Endothelial cell of umbilical vein (primary cell): ENCODE data around the gene VTI1A. TPM values are rescaled to one million over a fixed set of nuclear protein-coding genes. Genes with fewer than 3 reads are reported as not detected.

Experiments used
- BruUV-seq: library from RNA; stranded (reverse); fragments of 400-500 nt; replicated peaks from 2 replicates; lab custom pipeline; 2021; lab: Mats Ljungman, UMichigan
- CTCF ChIA-PET: fragments of 300-600, 350-600 bp; sonication (Branson Sonifier 250); formaldehyde crosslinking; loops from one replicate; lab custom pipeline; 2021; ENCODE audit warnings: antibody characterized with exemption, inconsistent platforms; lab: Charles Lee
- POLR2A ChIA-PET: fragments of 300-600, 350-600 bp; sonication (Branson Sonifier 250); formaldehyde crosslinking; loops from one replicate; lab custom pipeline; 2021; ENCODE audit warnings: antibody characterized with exemption, inconsistent platforms; lab: Charles Lee
- DNase-seq: peaks from one replicate; pipeline ENCODE4 v3.0.0-alpha.2; 2011; ENCODE audit warnings: low read depth, low spot score
- FAIRE-seq: peaks from 2 replicates; lab custom pipeline; 2011; peaks lifted over from hg19 to GRCh38; lab: Jason Lieb, UNC
- H2AFZ ChIP-seq: 2 replicates; pipeline ENCODE4 v1.6.0; 2012; ENCODE audit warnings: low read depth, low read length, control low read depth, inconsistent platforms
- H3K27ac ChIP-seq: 2 replicates; pipeline ENCODE4 v1.5.1; 2011; ENCODE audit warnings: low read depth, mild to moderate bottlenecking, control low read depth, low read length, moderate library complexity; ENCODE audit not compliant: insufficient read depth
- H3K27me3 ChIP-seq, 2 experiments: 2 replicates each; pipeline versions ENCODE4 v1.6.0 to v1.6.1; 2011; ENCODE audit warnings: low read length in 2 of 2, mixed read lengths in 1 of 2; ENCODE audit not compliant: control insufficient read depth in 2 of 2, insufficient read depth in 2 of 2
- H3K36me3 ChIP-seq, 2 experiments: 2 replicates in 1 of 2; 3 replicates in 1 of 2; pipeline ENCODE4 v1.5.1; 2011; ENCODE audit warnings: low read length in 2 of 2, mild to moderate bottlenecking in 1 of 2, moderate library complexity in 1 of 2; ENCODE audit not compliant: control insufficient read depth in 2 of 2, insufficient read depth in 2 of 2; ENCODE audit errors: extremely low read depth in 1 of 2
- H3K4me1 ChIP-seq: 3 replicates; pipeline ENCODE4 v1.5.1; 2011; ENCODE audit warnings: mild to moderate bottlenecking, low read length; ENCODE audit not compliant: control insufficient read depth, insufficient read depth; ENCODE audit errors: extremely low read depth
- H3K4me2 ChIP-seq: 2 replicates; pipeline ENCODE4 v1.6.1; 2011; ENCODE audit warnings: low read length, control low read depth, mixed read lengths; ENCODE audit not compliant: insufficient read depth
- H3K4me3 ChIP-seq, 3 experiments: fragments of 200-600 bp in 1 of 3; sonication (generic), shearing (Covaris generic) in 1 of 3; replicated peaks in 1 of 3; 2 replicates each; pipeline ENCODE4 v1.5.1; 2011 to 2016; ENCODE audit warnings: control low read depth in 3 of 3, low read length in 3 of 3, mild to moderate bottlenecking in 2 of 3, inconsistent platforms in 1 of 3, low read depth in 1 of 3, moderate library complexity in 1 of 3; ENCODE audit not compliant: insufficient read depth in 1 of 3
- H3K79me2 ChIP-seq: 2 replicates; pipeline ENCODE4 v1.6.0; 2012; ENCODE audit warnings: low read length, inconsistent platforms; ENCODE audit not compliant: control insufficient read depth, insufficient read depth
- H3K9ac ChIP-seq: replicated peaks from 2 replicates; pipeline ENCODE3; 2011; ENCODE audit warnings: low read length, control low read depth; ENCODE audit not compliant: insufficient read depth; ENCODE audit errors: extremely low read depth
- H3K9me1 ChIP-seq: replicated peaks from 3 replicates; pipeline ENCODE4 v1.6.0; 2011; ENCODE audit warnings: mild to moderate bottlenecking, low read length; ENCODE audit not compliant: control insufficient read depth, insufficient read depth; ENCODE audit errors: extremely low read depth
- H3K9me3 ChIP-seq: replicated peaks from 2 replicates; pipeline ENCODE4 v1.5.1; 2012; ENCODE audit warnings: low read length, inconsistent platforms; ENCODE audit not compliant: control insufficient read depth, insufficient read depth
- H4K20me1 ChIP-seq: replicated peaks from 2 replicates; pipeline ENCODE3; 2011; ENCODE audit warnings: mild to moderate bottlenecking, low read length; ENCODE audit not compliant: control insufficient read depth, insufficient read depth; ENCODE audit errors: extremely low read depth
- EZH2 ChIP-seq: IDR thresholded peaks from 2 replicates; pipeline ENCODE4 v1.6.1; 2012; ENCODE audit warnings: borderline replicate concordance, low read depth, mild to moderate bottlenecking, moderate library complexity, low read length, inconsistent platforms; ENCODE audit not compliant: severe bottlenecking
- FOS ChIP-seq: IDR thresholded peaks from 2 replicates; pipeline ENCODE4 v1.6.1; 2011; ENCODE audit warnings: mild to moderate bottlenecking, low read length, moderate library complexity, borderline replicate concordance; ENCODE audit not compliant: insufficient read depth
- GATA2 ChIP-seq: IDR thresholded peaks from 2 replicates; pipeline ENCODE4 v1.7.0; 2011; ENCODE audit warnings: low read depth, mild to moderate bottlenecking, moderate library complexity, mixed read lengths, low read length; ENCODE audit not compliant: insufficient read length, insufficient read depth
- JUN ChIP-seq: IDR thresholded peaks from 2 replicates; pipeline ENCODE4 v1.6.1; 2011; ENCODE audit warnings: borderline replicate concordance, low read depth; ENCODE audit not compliant: insufficient read length, insufficient read depth
- MYC ChIP-seq: IDR thresholded peaks from one replicate; pipeline ENCODE4 v1.6.1; 2011; ENCODE audit warnings: mild to moderate bottlenecking, low read depth, low read length
- POLR2A ChIP-seq: IDR thresholded peaks from 2 replicates; pipeline ENCODE4 v1.6.1; 2012; ENCODE audit warnings: low read depth, mild to moderate bottlenecking, control low read depth, low read length
- POLR2AphosphoS5 ChIP-seq: IDR thresholded peaks from 2 replicates; pipeline ENCODE4 v1.6.1; 2012; ENCODE audit warnings: low read depth, mild to moderate bottlenecking, control low read depth, low read length, moderate library complexity; ENCODE audit not compliant: insufficient read depth
- dilution Hi-C: fragments of 300-500 bp; cut with MboI; formaldehyde crosslinking; loops from one replicate; pipeline ENCODE4 v1.15.0; 2019; ENCODE audit warnings: low sequenced_read_pairs; ENCODE audit not compliant: extremely low pct_ligation_motif_present
- intact Hi-C: fragments of 100-400 bp; cut with micrococcal nuclease; formaldehyde crosslinking; loops from one replicate; pipeline ENCODE4 v1.10.0; 2022
- polyA plus RNA-seq, 4 experiments: library from polyadenylated mRNA; depleted of rRNA in 3 of 4; stranded (reverse) in 3 of 4; unstranded in 1 of 4; fragments of >200 nt; gene quantifications; 2 replicates each; pipeline versions ENCODE4 v1.2.1 to v1.2.3, GENCODE V29; 2011 to 2012; ENCODE audit warnings: missing spikeins in 1 of 4
- total RNA-seq: library from RNA; stranded (reverse); gene quantifications from 2 replicates; pipeline ENCODE4 v1.2.3, GENCODE V29; 2021
- TF ChIP-seq, protein P1 (sequence below): IDR thresholded peaks from 2 replicates; pipeline ENCODE4 v1.6.1; 2011; ENCODE audit not compliant: insufficient read depth, insufficient read length
- TF ChIP-seq, protein P2 (sequence below), 2 donors: IDR thresholded peaks; 1 replicate in 1 of 2; 2 replicates in 1 of 2; pipeline ENCODE4 v1.5.1; 2011; ENCODE audit warnings: low read length in 2 of 2, mild to moderate bottlenecking in 2 of 2, moderate library complexity in 2 of 2, control low read depth in 1 of 2, inconsistent platforms in 1 of 2, low read depth in 1 of 2; ENCODE audit not compliant: insufficient read depth in 1 of 2; ENCODE audit errors: extremely low read depth in 1 of 2

VTI1A gene
- total and polyA plus RNA-seq, 2 donors (not counting 3 experiments of a cell fraction or from before 2014, with no cell fraction given): 10.8 to 35.6 TPM

DNA sequence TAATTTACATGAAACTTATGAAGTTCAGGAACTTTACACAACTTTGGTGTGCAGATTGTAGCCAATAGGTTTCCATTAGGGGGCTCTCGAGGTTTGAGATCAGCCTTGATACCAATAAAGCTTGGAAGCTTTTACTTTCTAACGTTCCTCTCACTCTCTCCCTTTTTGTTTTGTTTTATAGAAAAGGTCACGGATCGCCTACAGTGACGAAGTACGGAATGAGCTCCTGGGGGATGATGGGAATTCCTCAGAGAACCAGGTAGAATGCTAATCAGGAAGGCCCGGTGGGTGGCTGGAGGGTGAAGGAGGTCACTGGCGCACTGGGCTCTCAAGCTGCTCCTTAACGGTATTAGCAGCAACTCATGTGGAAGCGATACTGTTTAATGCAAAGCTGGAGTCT is 79.9 kb downstream of the VTI1A start:
- no peak for DNase-seq
- no peaks in the 10 kb centered on the region for H3K27me3 ChIP-seq
- ChIA-PET CTCF (interaction anchor here (2.4 kb wide), 1 partner anchor 9 kb away, joined by 6 read pairs; no protein-coding TSS in a partner anchor), POLR2A (no interaction called here)
- no peaks in the 10 kb centered on the region for H3K36me3 ChIP-seq
- intact Hi-C loops (no loop called here), dilution Hi-C loops (no loop called here)
- no peak overlapping the region for H3K9ac ChIP-seq
- H4K20me1 ChIP-seq: no peaks in the 10 kb centered on the region
- H3K9me1 ChIP-seq: no peaks in the 10 kb centered on the region
- FAIRE-seq: no peak
- no peak overlapping the region for H3K4me2 ChIP-seq
- TF ChIP-seq JUN: no peak
- TF ChIP-seq FOS: no peak
- TF ChIP-seq, protein P1, sequence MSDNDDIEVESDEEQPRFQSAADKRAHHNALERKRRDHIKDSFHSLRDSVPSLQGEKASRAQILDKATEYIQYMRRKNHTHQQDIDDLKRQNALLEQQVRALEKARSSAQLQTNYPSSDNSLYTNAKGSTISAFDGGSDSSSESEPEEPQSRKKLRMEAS: no peak
- no peak for TF ChIP-seq EZH2
- no peak for TF ChIP-seq POLR2AphosphoS5
- TF ChIP-seq MYC: no peak
- H3K4me3 ChIP-seq: no peak overlapping the region
- BruUV-seq: no TSS peak
- no peak overlapping the region for H3K27ac ChIP-seq
- H3K9me3 ChIP-seq: no peaks in the 10 kb centered on the region
- no peaks in the 10 kb centered on the region for H3K4me1 ChIP-seq
- no peak overlapping the region for H2AFZ ChIP-seq
- no peaks in the 10 kb centered on the region for H3K79me2 ChIP-seq

DNA sequence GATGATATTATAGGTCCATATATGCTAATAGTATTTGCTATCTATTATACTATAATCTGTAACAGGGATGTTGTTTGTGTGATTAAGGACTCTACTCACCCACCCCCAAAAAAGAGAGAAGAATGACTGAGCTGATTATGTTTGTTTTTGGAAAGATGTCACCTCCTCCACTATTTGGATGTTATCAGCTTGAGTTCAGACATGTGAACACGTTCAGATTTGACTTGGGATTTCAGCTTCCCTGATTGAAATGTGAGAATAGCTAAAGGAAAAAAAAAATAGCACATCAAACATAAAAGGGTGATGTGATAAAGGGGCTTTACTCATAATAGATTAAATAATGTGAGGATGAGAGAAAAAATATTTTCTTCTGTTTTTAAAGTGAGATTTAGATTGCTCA is 81.2 kb downstream of the VTI1A start:
- H3K27ac ChIP-seq: no peak overlapping the region
- no peaks in the 10 kb centered on the region for H3K9me3 ChIP-seq
- H3K36me3 ChIP-seq: no peaks in the 10 kb centered on the region
- FAIRE-seq (no peak), DNase-seq (no peak)
- ChIA-PET POLR2A (no interaction called here), CTCF (no interaction called here)
- H3K4me3 ChIP-seq: no peak overlapping the region
- dilution Hi-C loops (no loop called here), intact Hi-C loops (no loop called here)
- no peaks in the 10 kb centered on the region for H3K79me2 ChIP-seq
- H3K27me3 ChIP-seq: no peaks in the 10 kb centered on the region
- no peak overlapping the region for H2AFZ ChIP-seq
- H3K9ac ChIP-seq: no peak overlapping the region
- no peaks in the 10 kb centered on the region for H3K4me1 ChIP-seq
- TF ChIP-seq FOS (no peak), EZH2 (no peak), MYC (no peak), JUN (no peak), GATA2 (no peak), POLR2AphosphoS5 (no peak), POLR2A (no peak)
- TF ChIP-seq, protein P1: no peak
- TF ChIP-seq, protein P2, sequence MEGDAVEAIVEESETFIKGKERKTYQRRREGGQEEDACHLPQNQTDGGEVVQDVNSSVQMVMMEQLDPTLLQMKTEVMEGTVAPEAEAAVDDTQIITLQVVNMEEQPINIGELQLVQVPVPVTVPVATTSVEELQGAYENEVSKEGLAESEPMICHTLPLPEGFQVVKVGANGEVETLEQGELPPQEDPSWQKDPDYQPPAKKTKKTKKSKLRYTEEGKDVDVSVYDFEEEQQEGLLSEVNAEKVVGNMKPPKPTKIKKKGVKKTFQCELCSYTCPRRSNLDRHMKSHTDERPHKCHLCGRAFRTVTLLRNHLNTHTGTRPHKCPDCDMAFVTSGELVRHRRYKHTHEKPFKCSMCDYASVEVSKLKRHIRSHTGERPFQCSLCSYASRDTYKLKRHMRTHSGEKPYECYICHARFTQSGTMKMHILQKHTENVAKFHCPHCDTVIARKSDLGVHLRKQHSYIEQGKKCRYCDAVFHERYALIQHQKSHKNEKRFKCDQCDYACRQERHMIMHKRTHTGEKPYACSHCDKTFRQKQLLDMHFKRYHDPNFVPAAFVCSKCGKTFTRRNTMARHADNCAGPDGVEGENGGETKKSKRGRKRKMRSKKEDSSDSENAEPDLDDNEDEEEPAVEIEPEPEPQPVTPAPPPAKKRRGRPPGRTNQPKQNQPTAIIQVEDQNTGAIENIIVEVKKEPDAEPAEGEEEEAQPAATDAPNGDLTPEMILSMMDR (IDR thresholded peaks at IDR 0.05; ENCODE audit: extremely low read depth in 1 of 2, insufficient read depth in 1 of 2, low read depth in 1 of 2, low read length in 2 of 2): no peak
- H3K9me1 ChIP-seq: no peaks in the 10 kb centered on the region
- no TSS peak for BruUV-seq
- H4K20me1 ChIP-seq: no peaks in the 10 kb centered on the region
- no peak overlapping the region for H3K4me2 ChIP-seq
